NCI-H510A treated with DMSO at 0.1 percent for 48 hours (cell line): Measurements from ENCODE around the gene AQP7.
A peak's percentile ranks its signal among the peaks of the same experiment; 100 is the strongest.
"Not testable (repeated sequence)": the region's sequence is repeated elsewhere in the genome, so short reads cannot be mapped to it uniquely, and the experiment has no call there.

Experiments
- DNase-seq: peaks from one replicate; lab custom pipeline; 2025; lab: John Stamatoyannopoulos, UW

The AQP7 gene

GRCh38 chr9:33433871-33434270 is 31.5 kb upstream of the AQP7 start:
- no peak for DNase-seq

GRCh38 chr9:33431420-33431819 is 29.1 kb upstream of the AQP7 start:
- DNase-seq, result no peak

DNA sequence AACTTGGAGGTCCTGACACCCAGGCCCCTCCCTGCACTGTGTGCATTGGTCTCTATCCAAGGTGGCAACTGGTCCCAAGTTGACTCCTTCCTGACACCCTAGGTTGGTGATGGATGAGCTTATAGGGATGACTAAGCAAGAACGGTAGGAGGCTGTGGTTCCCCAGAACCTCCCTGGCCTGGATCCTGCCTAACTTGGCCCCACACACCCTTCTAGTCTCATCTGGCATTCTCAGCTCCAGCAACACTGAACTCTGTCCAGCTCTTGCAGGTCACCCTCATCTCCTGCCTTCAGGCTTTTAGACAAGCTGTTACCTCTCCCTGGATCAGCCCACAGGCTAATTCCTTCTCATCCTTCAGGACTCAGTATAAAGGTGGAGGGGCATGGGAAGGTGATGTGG is 28.6 kb upstream of the AQP7 start:
- DNase-seq, result no peak

GRCh38 chr9:33429256-33429985 is 27.1 kb upstream of the AQP7 start:
- DNase-seq, result no peak

- no peak for DNase-seq
Measured at GRCh38 chr9:33426843-33427293, 24.5 kb upstream of the AQP7 start.

DNA sequence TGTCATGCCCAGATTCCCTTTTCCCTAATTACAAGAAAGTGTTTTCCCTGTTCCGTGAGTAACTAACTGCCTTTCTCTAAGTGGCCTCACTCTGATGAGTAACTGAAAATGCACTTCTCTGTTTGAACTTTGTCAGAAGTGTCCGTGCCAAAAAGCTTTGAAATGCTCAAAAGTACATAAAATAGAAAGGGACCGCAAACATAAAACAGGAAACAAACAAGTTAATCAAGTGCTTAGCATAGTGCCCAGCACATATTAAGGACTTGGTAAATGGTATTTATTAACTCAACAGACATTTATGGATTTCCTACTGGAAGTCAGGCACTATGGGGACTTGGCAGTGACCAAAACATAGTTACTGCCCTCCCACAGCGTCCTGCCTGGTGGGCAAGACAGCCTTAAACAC is 22.8 kb upstream of the AQP7 start:
- no peak for DNase-seq

- not testable (repeated sequence) for DNase-seq
Measured at GRCh38 chr9:33424492-33424891, 22.1 kb upstream of the AQP7 start.

GRCh38 chr9:33424043-33424442 is 21.7 kb upstream of the AQP7 start:
- DNase-seq, result not testable (repeated sequence)

- no peak for DNase-seq
Measured at GRCh38 chr9:33419708-33420303, 17.4 kb upstream of the AQP7 start.

DNA sequence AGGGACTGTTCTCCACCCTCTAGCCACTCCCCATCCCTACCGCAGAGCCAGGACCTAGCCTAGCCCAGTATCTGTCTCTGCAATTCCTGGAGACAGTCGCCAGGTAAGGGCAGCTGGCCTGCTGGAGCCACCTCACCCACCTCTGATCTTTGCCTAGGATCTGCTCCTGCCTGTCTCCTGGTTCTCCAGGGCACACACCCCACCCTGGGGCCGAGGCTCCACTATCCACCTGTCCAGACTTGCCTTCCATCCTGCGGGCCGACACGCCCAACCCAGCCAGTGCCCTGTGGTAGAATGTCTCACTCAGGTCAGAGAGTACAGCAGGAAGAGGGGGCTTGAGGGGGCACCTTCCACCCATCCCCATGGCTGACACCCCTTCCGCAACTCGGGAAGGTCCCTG is 15.7 kb upstream of the AQP7 start:
- DNase-seq, result peak; percentile 11

DNA sequence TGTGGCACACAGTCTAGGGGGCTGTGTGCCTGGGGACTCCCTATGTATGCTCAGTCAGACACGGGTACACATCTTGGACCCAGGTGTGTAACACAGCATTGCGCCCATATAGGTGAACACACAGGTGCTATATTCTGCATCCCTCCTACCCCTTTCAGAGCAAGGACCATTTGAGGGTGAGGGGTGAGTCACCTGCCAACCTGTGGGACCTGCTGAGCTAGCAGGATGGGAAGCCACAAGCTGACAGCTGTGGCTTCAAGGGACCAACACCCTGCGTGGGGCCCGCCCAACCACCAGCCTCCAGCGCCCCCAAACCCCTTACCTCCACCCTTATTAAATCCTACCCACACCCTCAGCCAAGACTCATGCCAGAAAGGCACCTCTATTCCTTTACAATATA is 14.6 kb upstream of the AQP7 start:
- no peak for DNase-seq

GRCh38 chr9:33415501-33416038 is 13.2 kb upstream of the AQP7 start:
- DNase-seq, result peak; percentile 94

GRCh38 chr9:33414889-33415500 is 12.6 kb upstream of the AQP7 start:
- no peak for DNase-seq

GRCh38 chr9:33414268-33414667 is 11.9 kb upstream of the AQP7 start:
- no peak for DNase-seq

DNA sequence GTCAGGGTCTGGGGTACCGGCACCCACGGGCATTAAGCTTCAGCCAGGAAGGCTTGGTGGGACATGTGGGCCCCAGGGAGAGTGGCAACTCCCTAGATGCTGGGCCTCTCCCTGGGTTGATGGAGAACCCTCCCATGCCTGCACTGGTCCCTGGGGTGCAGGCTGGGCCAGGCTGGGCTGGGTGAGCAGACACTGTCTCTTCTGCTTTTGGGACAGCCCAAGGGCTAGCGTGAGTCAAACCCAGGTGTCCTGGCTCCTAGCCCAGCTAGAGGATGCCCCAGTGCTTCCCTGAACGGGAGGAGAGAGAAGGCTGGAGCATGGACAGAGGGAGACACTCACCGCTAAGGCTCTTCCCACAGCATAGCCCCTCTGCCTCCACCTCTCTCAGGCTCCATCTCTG is 5.7 kb upstream of the AQP7 start:
- no peak for DNase-seq

DNA sequence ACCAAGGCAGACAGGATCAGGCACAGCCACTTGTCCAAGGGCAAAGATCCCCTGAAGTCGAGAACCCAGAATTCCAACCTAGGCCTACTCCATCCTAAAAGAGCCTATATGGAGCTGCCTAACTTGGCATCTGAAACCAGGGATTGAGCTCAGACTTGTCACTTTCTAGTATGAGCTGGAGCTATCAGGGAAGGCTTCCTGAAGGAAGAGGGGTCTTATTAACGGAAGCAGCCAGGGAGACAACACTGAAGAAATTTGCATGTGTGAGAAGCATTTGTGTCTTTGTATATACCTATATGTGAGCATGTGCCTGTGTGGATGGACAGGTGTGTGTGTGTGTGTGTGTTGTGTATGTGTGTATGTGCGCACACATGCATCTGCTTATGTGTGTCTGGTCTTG is 4.7 kb upstream of the AQP7 start:
- DNase-seq, result no peak

GRCh38 chr9:33404788-33405362 is 2.5 kb upstream of the AQP7 start:
- no peak for DNase-seq

DNA sequence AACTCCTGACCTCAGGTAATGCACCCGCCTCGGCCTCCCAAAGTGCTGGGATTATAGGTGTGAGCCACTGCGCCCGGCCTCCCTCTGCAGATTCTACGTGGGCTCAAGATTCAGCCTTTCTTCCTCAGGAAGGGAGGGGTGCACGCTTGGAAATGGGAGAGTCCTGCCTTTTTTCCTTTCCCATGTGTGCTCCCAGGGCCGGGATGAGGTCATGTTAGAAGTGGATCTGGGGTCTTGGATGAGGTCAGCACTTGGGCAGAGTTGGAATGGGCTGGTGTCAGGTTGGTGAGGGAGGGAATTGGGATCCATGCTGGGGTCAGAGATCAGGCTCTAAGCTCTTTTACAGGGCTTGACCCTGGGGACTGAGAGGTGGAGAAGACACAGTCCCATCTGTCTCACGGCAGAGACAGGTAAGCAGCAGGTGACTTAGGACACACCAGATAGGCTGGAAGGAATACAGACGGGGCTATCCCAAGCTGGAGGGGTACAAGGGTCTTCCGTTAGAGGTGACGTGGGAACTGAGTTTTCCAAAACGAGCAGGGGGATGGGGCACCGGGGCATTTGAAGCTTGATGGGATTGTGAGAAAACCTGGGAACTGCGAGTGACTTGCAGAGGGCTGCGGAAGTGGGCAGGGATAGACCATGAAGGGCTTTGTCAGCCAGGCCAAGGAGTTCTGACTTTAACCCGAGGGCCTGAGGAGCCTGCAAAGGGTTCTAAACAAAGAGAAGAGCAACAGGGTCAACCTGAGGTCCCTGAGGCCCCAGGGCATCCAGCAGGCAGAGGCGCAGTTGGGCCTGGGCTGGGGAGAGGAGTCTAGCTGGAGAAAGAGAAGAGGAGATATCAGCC is 1.8 kb upstream of the AQP7 start:
- no peak for DNase-seq

DNA sequence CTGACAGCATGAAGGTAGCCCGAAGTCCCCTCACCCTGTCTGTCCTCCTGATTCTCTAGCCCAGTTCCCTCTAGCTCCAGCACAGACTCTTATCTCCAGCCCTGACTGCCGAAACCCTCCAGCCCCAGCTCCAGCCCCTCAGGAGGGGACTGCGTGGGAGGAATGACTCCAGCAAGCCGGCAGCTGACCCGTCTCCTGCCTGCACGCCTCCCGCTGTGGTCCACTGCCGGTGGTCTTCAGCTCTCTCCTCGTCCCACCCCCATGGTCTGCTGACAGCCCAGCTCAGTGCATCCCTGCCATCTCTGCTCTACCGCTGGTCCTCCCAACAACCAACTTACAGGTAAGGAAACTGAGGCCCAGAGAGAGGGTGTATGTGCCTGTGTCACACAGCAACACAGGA is 559 bp downstream of the AQP7 start:
- DNase-seq, result not testable (repeated sequence)

GRCh38 chr9:33399047-33399446 is 3.3 kb downstream of the AQP7 start:
- DNase-seq, result not testable (repeated sequence)

DNA sequence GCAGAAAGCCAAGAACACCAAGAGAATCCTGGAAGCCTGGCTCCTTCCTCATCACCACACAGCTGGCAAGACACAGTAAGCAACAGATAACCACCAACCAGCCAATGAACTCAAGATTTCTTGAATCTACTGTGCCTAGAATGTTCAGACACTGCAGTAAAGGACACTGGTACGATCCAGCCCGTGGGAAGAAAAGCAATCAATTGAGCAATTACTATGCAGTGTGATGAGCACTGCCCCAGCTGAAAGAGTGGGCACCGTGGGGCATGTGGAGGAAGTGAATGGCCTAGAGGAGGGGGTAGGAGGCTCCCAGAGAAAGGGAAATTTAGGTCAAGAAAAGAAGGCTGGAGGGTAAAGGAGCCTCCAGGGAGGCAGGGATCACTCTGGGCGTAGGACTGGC is 4.6 kb downstream of the AQP7 start:
- not testable (repeated sequence) for DNase-seq
